ENCODE measurements around the gene BEST4. TPM values are rescaled to one million over a fixed set of nuclear protein-coding genes. Genes with fewer than 3 reads are reported as not detected.

The BEST4 gene
- polyA plus RNA-seq, 1 of the 3 experiments (the other 2 are of a cell fraction): 0.12 TPM

DNA sequence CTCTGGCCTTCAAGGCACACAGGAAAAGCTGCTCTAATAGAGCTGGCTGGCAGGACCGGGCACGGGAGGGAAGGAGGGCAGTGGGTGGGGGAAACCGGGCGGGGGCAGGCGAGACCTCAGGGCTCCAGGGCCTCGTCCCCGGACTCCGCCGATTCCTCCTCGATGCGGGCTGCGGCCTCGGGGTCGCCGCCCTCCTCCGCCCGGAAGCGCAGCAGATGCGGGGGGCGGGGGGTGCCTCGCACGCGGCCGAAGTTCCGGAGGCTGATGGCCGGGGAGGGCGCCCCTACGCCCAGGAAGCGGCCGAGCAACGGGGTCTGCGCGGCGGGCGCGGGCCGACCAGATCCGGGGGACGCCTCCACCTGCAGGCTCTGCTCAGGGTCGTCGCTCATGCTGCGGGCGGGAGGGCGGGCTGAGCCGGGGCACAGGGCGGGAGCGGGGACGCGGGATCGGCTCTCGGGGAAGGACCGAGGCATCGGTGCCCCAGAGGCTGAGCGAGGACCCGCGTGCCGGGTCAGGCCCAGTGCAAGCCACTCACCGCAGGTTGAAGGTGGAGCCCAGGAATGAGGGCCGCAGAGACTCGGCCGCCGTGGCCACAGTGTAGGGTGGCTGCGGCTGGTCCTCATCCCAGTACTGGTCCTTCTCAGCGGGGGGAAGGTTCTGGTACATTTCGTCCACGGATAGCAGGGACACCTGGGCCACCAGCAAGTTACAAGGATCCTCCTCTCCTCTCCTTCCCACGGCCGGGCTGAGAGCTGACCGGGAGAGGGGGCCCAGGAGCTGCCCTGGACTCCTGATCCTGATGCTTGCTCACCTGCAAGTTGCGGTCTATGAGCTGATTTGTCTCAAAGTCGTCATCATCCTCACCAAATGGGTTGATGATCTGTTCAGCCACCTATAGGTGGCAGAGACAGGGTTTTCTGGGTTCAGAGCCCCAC, 3.6 kb downstream of the BEST4 start (continued):
- TF ChIP-seq, protein P1, sequence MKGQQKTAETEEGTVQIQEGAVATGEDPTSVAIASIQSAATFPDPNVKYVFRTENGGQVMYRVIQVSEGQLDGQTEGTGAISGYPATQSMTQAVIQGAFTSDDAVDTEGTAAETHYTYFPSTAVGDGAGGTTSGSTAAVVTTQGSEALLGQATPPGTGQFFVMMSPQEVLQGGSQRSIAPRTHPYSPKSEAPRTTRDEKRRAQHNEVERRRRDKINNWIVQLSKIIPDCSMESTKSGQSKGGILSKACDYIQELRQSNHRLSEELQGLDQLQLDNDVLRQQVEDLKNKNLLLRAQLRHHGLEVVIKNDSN (IDR thresholded peaks at IDR 0.05; ENCODE audit: borderline replicate concordance, low read depth): no peak
- no peak for TF ChIP-seq SMC3 (IDR thresholded peaks at IDR 0.05; ENCODE audit: low read depth, low read length)

DNA sequence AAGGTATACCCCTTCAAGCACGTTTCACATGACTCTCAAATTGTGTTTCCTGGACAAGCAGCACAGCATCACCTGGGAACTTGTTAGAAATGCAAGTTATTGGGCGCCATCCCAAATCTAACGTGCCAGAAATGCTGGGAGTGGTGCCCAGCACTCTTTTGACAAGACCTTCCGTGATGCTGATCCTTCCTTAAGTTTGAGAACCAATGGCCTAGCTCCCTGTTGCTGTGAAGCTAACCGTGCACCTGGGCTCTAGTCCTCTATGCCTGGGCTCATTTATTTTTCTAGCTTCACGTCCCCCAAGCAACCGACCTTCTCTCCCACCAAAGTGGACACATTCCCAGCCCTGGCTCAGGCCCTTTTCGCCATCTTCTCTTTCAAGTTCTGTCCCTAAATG, 4.3 kb downstream of the BEST4 start:
- Histone ChIP-seq H3K4me1 (ENCODE audit: control insufficient read depth in 1 of 2, insufficient read depth in 2 of 2, low read depth in 1 of 2, low read length in 1 of 2) (peaks cover 0 to 5% of the 10 kb centered on the region in 2 experiments; a peak in 1 of 4 replicates), H3K79me2 (ENCODE audit: insufficient read depth) (peaks cover 9% of the 10 kb centered on the region; the same call in 1 of the 2 replicates), H3K9me2 (no peaks in the 10 kb centered on the region), H3F3A (replicated peaks; ENCODE audit: insufficient read depth) (peaks cover 35% of the 10 kb centered on the region), H4K20me1 (ENCODE audit: insufficient read depth) (peaks cover 13% of the 10 kb centered on the region), H3K4me3 (ENCODE audit: low read depth in 2 of 2, low read length in 1 of 2) (no peak overlapping the region), H2AFZ (ENCODE audit: low read depth) (no peak overlapping the region), H3K36me3 (replicated peaks in 1 of 2; ENCODE audit: control insufficient read depth in 1 of 2, insufficient read depth in 2 of 2, low read length in 1 of 2) (peaks cover 6 to 31% of the 10 kb centered on the region in 2 experiments), H3K27ac (ENCODE audit: low read depth in 2 of 2, low read length in 1 of 2) (no peak overlapping the region), H3K27me3 (ENCODE audit: insufficient read depth) (no peaks in the 10 kb centered on the region), H3K9me3 (no peaks in the 10 kb centered on the region), H3K4me2 (no peak overlapping the region), H3K9ac (no peak overlapping the region)
- ChIA-PET CTCF (interaction anchor here (0.7 to 1.2 kb wide), 5 partner anchors 8 to 68 kb away, joined by 3 to 4 read pairs (median 3); partner anchors contain the start of genes PLK3 and RPS8), POLR2A (interaction anchor here (1.3 to 2.3 kb wide), 2 partner anchors 8 to 25 kb away, joined by 7 to 10 read pairs; partner anchors contain the start of genes BTBD19 and RPS8)
- DNase-seq: no peak
- WGBS (ENCODE audit: low lambda C conversion rate): 84% methylated on average over 8 of the region's 8 CpGs
- TF ChIP-seq TCF12 (IDR thresholded peaks at IDR 0.05) (no peak), GATA2 (CRISPR knock-in tag; IDR thresholded peaks at IDR 0.05) (no peak), USF2 (IDR thresholded peaks at IDR 0.05; ENCODE audit: borderline replicate concordance, low read depth, low read length) (no peak), RAD21 (IDR thresholded peaks at IDR 0.05; ENCODE audit: low read length) (no peak), MXI1 (IDR thresholded peaks at IDR 0.05; ENCODE audit: low read depth, low read length) (no peak), FOXM1 (IDR thresholded peaks at IDR 0.05; ENCODE audit: low read depth) (no peak), FOXJ3 (CRISPR knock-in tag; IDR thresholded peaks at IDR 0.05) (no peak)
- TF ChIP-seq, protein P2, sequence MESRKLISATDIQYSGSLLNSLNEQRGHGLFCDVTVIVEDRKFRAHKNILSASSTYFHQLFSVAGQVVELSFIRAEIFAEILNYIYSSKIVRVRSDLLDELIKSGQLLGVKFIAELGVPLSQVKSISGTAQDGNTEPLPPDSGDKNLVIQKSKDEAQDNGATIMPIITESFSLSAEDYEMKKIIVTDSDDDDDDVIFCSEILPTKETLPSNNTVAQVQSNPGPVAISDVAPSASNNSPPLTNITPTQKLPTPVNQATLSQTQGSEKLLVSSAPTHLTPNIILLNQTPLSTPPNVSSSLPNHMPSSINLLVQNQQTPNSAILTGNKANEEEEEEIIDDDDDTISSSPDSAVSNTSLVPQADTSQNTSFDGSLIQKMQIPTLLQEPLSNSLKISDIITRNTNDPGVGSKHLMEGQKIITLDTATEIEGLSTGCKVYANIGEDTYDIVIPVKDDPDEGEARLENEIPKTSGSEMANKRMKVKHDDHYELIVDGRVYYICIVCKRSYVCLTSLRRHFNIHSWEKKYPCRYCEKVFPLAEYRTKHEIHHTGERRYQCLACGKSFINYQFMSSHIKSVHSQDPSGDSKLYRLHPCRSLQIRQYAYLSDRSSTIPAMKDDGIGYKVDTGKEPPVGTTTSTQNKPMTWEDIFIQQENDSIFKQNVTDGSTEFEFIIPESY (IDR thresholded peaks at IDR 0.05; ENCODE audit: borderline replicate concordance, low read depth): no peak

Data from SK-N-SH (cell line).